CD4-positive, alpha-beta T cell (primary cell): ENCODE results near the gene RASA2. TPM values are rescaled to one million over a fixed set of nuclear protein-coding genes. Genes with fewer than 3 reads are reported as not detected.
A peak's percentile ranks its signal among the peaks of the same experiment; 100 is the strongest.

Source experiments
- ATAC-seq: fragments of 200-7000 bp; cut with Tn5 transposase; one replicate; pipeline ENCODE4 v1.10.0; 2022; ENCODE audit warnings: mild to moderate bottlenecking; ENCODE audit not compliant: poor library complexity
- CTCF ChIA-PET: fragments of 350-600 bp; sonication (Branson Sonifier 250); formaldehyde crosslinking; loops from one replicate; lab custom pipeline; 2021; ENCODE audit warnings: antibody characterized with exemption, inconsistent platforms; lab: Charles Lee
- POLR2A ChIA-PET: fragments of 350-600 bp; sonication (Branson Sonifier 250); formaldehyde crosslinking; loops from one replicate; lab custom pipeline; 2021; ENCODE audit warnings: antibody characterized with exemption, inconsistent platforms; lab: Charles Lee
- DNase-seq, 14 experiments: peaks; one replicate each; pipeline ENCODE4 v3.0.0-alpha.2; 2013 to 2020; ENCODE audit warnings: mixed read lengths in 2 of 14
- H3K27ac ChIP-seq, 2 donors: one replicate each; pipeline versions ENCODE4 v1.5.1 to v1.7.0; 2013; ENCODE audit warnings: low read length in 2 of 2, low read depth in 1 of 2, mild to moderate bottlenecking in 1 of 2
- H3K27me3 ChIP-seq, 2 experiments: 1 replicate in 1 of 2; 2 replicates in 1 of 2; pipeline versions ENCODE4 v1.6.1 to v1.7.0; 2013; ENCODE audit warnings: low read length in 2 of 2, control low read depth in 1 of 2, mild to moderate bottlenecking in 1 of 2, moderate library complexity in 1 of 2; ENCODE audit not compliant: insufficient read depth in 2 of 2, control insufficient read depth in 1 of 2
- H3K36me3 ChIP-seq: one replicate; pipeline ENCODE4 v1.6.1; 2013; ENCODE audit warnings: low read length, control low read depth; ENCODE audit not compliant: insufficient read depth
- H3K4me1 ChIP-seq: one replicate; pipeline ENCODE4 v1.6.1; 2013; ENCODE audit warnings: low read length, control low read depth; ENCODE audit not compliant: insufficient read depth
- H3K4me3 ChIP-seq: one replicate; pipeline ENCODE4 v1.5.1; 2013; ENCODE audit warnings: mild to moderate bottlenecking, low read length, moderate library complexity
- H3K9me3 ChIP-seq, 2 experiments: 1 replicate in 1 of 2; 2 replicates in 1 of 2; pipeline versions ENCODE4 v1.6.1 to v1.7.0; 2013; ENCODE audit warnings: low read length in 2 of 2, mild to moderate bottlenecking in 2 of 2, control low read depth in 1 of 2, moderate library complexity in 1 of 2; ENCODE audit not compliant: control insufficient read depth in 1 of 2, insufficient read depth in 1 of 2
- H3K27ac Mint-ChIP-seq: one replicate; pipeline ENCODE4 v1.8.0; 2020; ENCODE audit warnings: mixed read lengths
- H3K27me3 Mint-ChIP-seq: one replicate; pipeline ENCODE4 v1.8.0; 2021; ENCODE audit warnings: mixed read lengths
- H3K36me3 Mint-ChIP-seq: one replicate; pipeline ENCODE4 v1.8.0; 2021; ENCODE audit warnings: low read depth, mixed read lengths
- H3K4me1 Mint-ChIP-seq: one replicate; pipeline ENCODE4 v1.8.0; 2021; ENCODE audit warnings: low read depth, mixed read lengths
- H3K4me3 Mint-ChIP-seq: one replicate; pipeline ENCODE4 v1.8.0; 2020; ENCODE audit warnings: mild to moderate bottlenecking, mixed read lengths
- H3K9me3 Mint-ChIP-seq: one replicate; pipeline ENCODE4 v1.8.0; 2020; ENCODE audit warnings: mixed read lengths
- CTCF ChIP-seq: fragments of 200-600 bp; IDR thresholded peaks from one replicate; pipeline ENCODE4 v1.8.0; 2022; ENCODE audit warnings: antibody characterized with exemption, mild to moderate bottlenecking
- intact Hi-C, 2 experiments: fragments of 100-400 bp; cut with DNase I in 1 of 2; cut with micrococcal nuclease in 1 of 2; formaldehyde crosslinking; loops; one replicate each; pipeline versions ENCODE4 v1.15.1 to v1.9.0; 2023 to 2025; cut with DNase I, micrococcal nuclease
- total RNA-seq, 174 experiments: library from RNA in 2 of 174; stranded (reverse) in 2 of 174; gene quantifications; one replicate each; pipeline ENCODE4 v1.2.3 and lab custom pipeline; 2021 to 2026

RASA2 gene
- total RNA-seq, 2 experiments from 2014 or later: 96.1 to 96.4 TPM

DNA sequence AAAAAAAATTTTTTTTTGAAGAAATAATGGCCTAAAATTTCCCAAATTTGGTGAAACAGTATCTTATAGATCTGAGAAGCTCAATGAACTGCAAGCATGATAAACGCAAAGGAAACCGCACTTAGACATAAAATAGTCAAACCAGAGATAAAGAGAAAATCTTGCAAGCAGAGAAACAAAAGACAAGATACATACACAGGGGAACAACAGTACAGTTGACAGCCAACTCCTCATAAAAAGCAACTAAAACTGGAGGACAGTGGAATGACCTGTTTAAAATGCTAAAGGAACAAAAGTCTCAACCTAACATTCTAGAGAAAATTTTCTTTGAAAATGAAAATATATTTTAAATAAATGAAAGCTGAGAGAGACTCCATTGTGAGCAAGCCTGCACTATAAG, 107.5 kb downstream of the RASA2 start:
- intact Hi-C loops: no loop called here
- no peak for TF ChIP-seq CTCF
- Mint-ChIP-seq H3K36me3 (peaks cover 98% of the 10 kb centered on the region), H3K4me1 (no peaks in the 10 kb centered on the region), H3K9me3 (peaks cover 1% of the 10 kb centered on the region), H3K4me3 (no peak overlapping the region), H3K27me3 (no peaks in the 10 kb centered on the region), H3K27ac (peak overlapping the region; percentile 33)
- ATAC-seq: no peak
- Histone ChIP-seq H3K27me3 (no peaks in the 10 kb centered on the region), H3K36me3 (peaks cover 75% of the 10 kb centered on the region), H3K9me3 (no peaks in the 10 kb centered on the region), H3K4me3 (no peak overlapping the region), H3K4me1 (no peaks in the 10 kb centered on the region), H3K27ac (no peak overlapping the region)
- POLR2A ChIA-PET: no interaction called here
- CTCF ChIA-PET: no interaction called here
- no peak for DNase-seq

GRCh38 chr3:141597931-141598330, 111.1 kb downstream of the RASA2 start:
- Histone ChIP-seq H3K27ac (no peak overlapping the region), H3K9me3 (peaks cover 11 to 13% of the 10 kb centered on the region in 2 experiments), H3K36me3 (peaks cover 57% of the 10 kb centered on the region), H3K4me1 (no peaks in the 10 kb centered on the region), H3K27me3 (no peaks in the 10 kb centered on the region), H3K4me3 (no peak overlapping the region)
- no peak overlapping the region for H3K4me3 Mint-ChIP-seq
- H3K27ac Mint-ChIP-seq: no peak overlapping the region
- TF ChIP-seq CTCF: no peak
- CTCF ChIA-PET: interaction anchor here (1.2 kb wide), 1 partner anchor 247 kb away, joined by 3 read pairs; no protein-coding TSS in a partner anchor
- peaks cover 9% of the 10 kb centered on the region for H3K9me3 Mint-ChIP-seq
- intact Hi-C loops: no loop called here
- DNase-seq (no peak), ATAC-seq (no peak)
- H3K4me1 Mint-ChIP-seq: peaks cover 3% of the 10 kb centered on the region
- H3K27me3 Mint-ChIP-seq: no peaks in the 10 kb centered on the region
- POLR2A ChIA-PET: no interaction called here
- H3K36me3 Mint-ChIP-seq: peaks cover 100% of the 10 kb centered on the region

- Mint-ChIP-seq H3K36me3 (peaks cover 97% of the 10 kb centered on the region), H3K27ac (no peak overlapping the region), H3K27me3 (no peaks in the 10 kb centered on the region), H3K4me3 (no peak overlapping the region), H3K9me3 (peaks cover 9% of the 10 kb centered on the region), H3K4me1 (peaks cover 4% of the 10 kb centered on the region)
- ATAC-seq (no peak), DNase-seq (no peak)
- Histone ChIP-seq H3K9me3 (peaks cover 11 to 13% of the 10 kb centered on the region in 2 experiments), H3K4me3 (no peak overlapping the region), H3K27ac (no peak overlapping the region), H3K4me1 (no peaks in the 10 kb centered on the region), H3K36me3 (peaks cover 41% of the 10 kb centered on the region), H3K27me3 (no peaks in the 10 kb centered on the region)
- ChIA-PET POLR2A (interaction anchor here (0.8 kb wide), 1 partner anchor 10 kb away, joined by 3 read pairs; no protein-coding TSS in a partner anchor), CTCF (no interaction called here)
- TF ChIP-seq CTCF: no peak
- intact Hi-C loops: no loop called here
These were observed 113.5 kb downstream of the RASA2 start for GRCh38 chr3:141600331-141600730.
